ENCODE data around the gene MADD. TPM values are rescaled to one million over a fixed set of nuclear protein-coding genes. Genes with fewer than 3 reads are reported as not detected.

The MADD gene
- polyA plus RNA-seq, 1 donor from 2014 or later, result 66.9 TPM

- H3K4me2 ChIP-seq (ENCODE audit: low read length), result no peak overlapping the region
- H3K79me2 ChIP-seq (replicated peaks; ENCODE audit: insufficient read depth, low read length), result no peaks in the 10 kb centered on the region
- H3K9me2 ChIP-seq (ENCODE audit: insufficient read depth, low read length), result no peaks in the 10 kb centered on the region
- H2AFZ ChIP-seq (ENCODE audit: low read depth, low read length), result no peak overlapping the region
- no peaks in the 10 kb centered on the region for H3K36me3 ChIP-seq (ENCODE audit: insufficient read depth, low read length)
- H3F3A ChIP-seq (ENCODE audit: insufficient read depth, low read length, poor library complexity, severe bottlenecking), result no peaks in the 10 kb centered on the region
- no peak overlapping the region for H3K4me3 ChIP-seq (ENCODE audit: low read length)
- H3K27me3 ChIP-seq (ENCODE audit: insufficient read depth, low read depth, low read length), result no peaks in the 10 kb centered on the region
- no peak overlapping the region for H3K9ac ChIP-seq (ENCODE audit: low read length)
- H4K20me1 ChIP-seq (ENCODE audit: insufficient read depth), result no peaks in the 10 kb centered on the region
- H3K9me3 ChIP-seq (ENCODE audit: low read length), result no peaks in the 10 kb centered on the region
- H3K27ac ChIP-seq (ENCODE audit: low read length), result no peak overlapping the region
- TF ChIP-seq REST (IDR thresholded peaks at IDR 0.05; ENCODE audit: borderline replicate concordance) (no peak), SMC3 (conservative IDR thresholded peaks at IDR 0.05; ENCODE audit: poor library complexity) (no peak), POLR2AphosphoS5 (IDR thresholded peaks at IDR 0.05) (no peak), RAD21 (conservative IDR thresholded peaks at IDR 0.05) (no peak), MXI1 (conservative IDR thresholded peaks at IDR 0.05; ENCODE audit: poor library complexity, severe bottlenecking) (no peak), EZH2 (IDR thresholded peaks at IDR 0.05; ENCODE audit: borderline replicate concordance, insufficient read depth, low read length, poor library complexity, severe bottlenecking) (no peak), EP300 (conservative IDR thresholded peaks at IDR 0.05; ENCODE audit: poor library complexity, severe bottlenecking) (no peak), TAF1 (IDR thresholded peaks at IDR 0.05; ENCODE audit: low read depth) (no peak)
- TF ChIP-seq, protein P1, sequence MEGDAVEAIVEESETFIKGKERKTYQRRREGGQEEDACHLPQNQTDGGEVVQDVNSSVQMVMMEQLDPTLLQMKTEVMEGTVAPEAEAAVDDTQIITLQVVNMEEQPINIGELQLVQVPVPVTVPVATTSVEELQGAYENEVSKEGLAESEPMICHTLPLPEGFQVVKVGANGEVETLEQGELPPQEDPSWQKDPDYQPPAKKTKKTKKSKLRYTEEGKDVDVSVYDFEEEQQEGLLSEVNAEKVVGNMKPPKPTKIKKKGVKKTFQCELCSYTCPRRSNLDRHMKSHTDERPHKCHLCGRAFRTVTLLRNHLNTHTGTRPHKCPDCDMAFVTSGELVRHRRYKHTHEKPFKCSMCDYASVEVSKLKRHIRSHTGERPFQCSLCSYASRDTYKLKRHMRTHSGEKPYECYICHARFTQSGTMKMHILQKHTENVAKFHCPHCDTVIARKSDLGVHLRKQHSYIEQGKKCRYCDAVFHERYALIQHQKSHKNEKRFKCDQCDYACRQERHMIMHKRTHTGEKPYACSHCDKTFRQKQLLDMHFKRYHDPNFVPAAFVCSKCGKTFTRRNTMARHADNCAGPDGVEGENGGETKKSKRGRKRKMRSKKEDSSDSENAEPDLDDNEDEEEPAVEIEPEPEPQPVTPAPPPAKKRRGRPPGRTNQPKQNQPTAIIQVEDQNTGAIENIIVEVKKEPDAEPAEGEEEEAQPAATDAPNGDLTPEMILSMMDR (IDR thresholded peaks at IDR 0.05; ENCODE audit: poor library complexity, severe bottlenecking), result no peak
Observed at GRCh38 chr11:47338396-47339241, 68.7 kb downstream of the MADD start.

GRCh38 chr11:47340010-47340409 is 70.1 kb downstream of the MADD start:
- H3K79me2 ChIP-seq (replicated peaks; ENCODE audit: insufficient read depth, low read length), result no peaks in the 10 kb centered on the region
- H3K4me3 ChIP-seq (ENCODE audit: low read length), result no peak overlapping the region
- no peaks in the 10 kb centered on the region for H3K36me3 ChIP-seq (ENCODE audit: insufficient read depth, low read length)
- H3K4me2 ChIP-seq (ENCODE audit: low read length), result no peak overlapping the region
- H3K27ac ChIP-seq (ENCODE audit: low read length), result no peak overlapping the region
- H2AFZ ChIP-seq (ENCODE audit: low read depth, low read length), result no peak overlapping the region
- H3K9me2 ChIP-seq (ENCODE audit: insufficient read depth, low read length), result no peaks in the 10 kb centered on the region
- no peaks in the 10 kb centered on the region for H3K27me3 ChIP-seq (ENCODE audit: insufficient read depth, low read depth, low read length)
- no peaks in the 10 kb centered on the region for H3K9me3 ChIP-seq (ENCODE audit: low read length)
- no peaks in the 10 kb centered on the region for H3F3A ChIP-seq (ENCODE audit: insufficient read depth, low read length, poor library complexity, severe bottlenecking)
- H3K9ac ChIP-seq (ENCODE audit: low read length), result no peak overlapping the region
- no peaks in the 10 kb centered on the region for H4K20me1 ChIP-seq (ENCODE audit: insufficient read depth)
- TF ChIP-seq TAF1 (IDR thresholded peaks at IDR 0.05; ENCODE audit: low read depth) (no peak), REST (IDR thresholded peaks at IDR 0.05; ENCODE audit: borderline replicate concordance) (no peak), POLR2AphosphoS5 (IDR thresholded peaks at IDR 0.05) (no peak), SMC3 (conservative IDR thresholded peaks at IDR 0.05; ENCODE audit: poor library complexity) (no peak), EP300 (conservative IDR thresholded peaks at IDR 0.05; ENCODE audit: poor library complexity, severe bottlenecking) (no peak), EZH2 (IDR thresholded peaks at IDR 0.05; ENCODE audit: borderline replicate concordance, insufficient read depth, low read length, poor library complexity, severe bottlenecking) (no peak), RAD21 (conservative IDR thresholded peaks at IDR 0.05) (no peak), MXI1 (conservative IDR thresholded peaks at IDR 0.05; ENCODE audit: poor library complexity, severe bottlenecking) (no peak)
- TF ChIP-seq, protein P1 (IDR thresholded peaks at IDR 0.05; ENCODE audit: poor library complexity, severe bottlenecking), result no peak
